Neural cell (in vitro differentiated cells): Measurements from ENCODE around the gene TRAPPC6A. TPM values are rescaled to one million over a fixed set of nuclear protein-coding genes. Genes with fewer than 3 reads are reported as not detected.
"Not testable (repeated sequence)": the region's sequence is repeated elsewhere in the genome, so short reads cannot be mapped to it uniquely, and the experiment has no call there.

Experiments
- H2AFZ ChIP-seq: fragments of 200-600, 300-800 bp; sonication (generic), shearing (Covaris generic); 2 replicates; pipeline ENCODE4 v1.6.0; 2014; ENCODE audit warnings: low read depth, mild to moderate bottlenecking, antibody characterized with exemption, low read length, moderate library complexity
- H3F3A ChIP-seq: fragments of 200-600 bp; shearing (Covaris generic); 2 replicates; pipeline ENCODE4 v1.6.1; 2016; ENCODE audit warnings: mild to moderate bottlenecking, moderate library complexity, mixed read lengths, antibody characterized with exemption, low read length; ENCODE audit not compliant: insufficient read depth, poor library complexity, severe bottlenecking
- H3K27ac ChIP-seq: fragments of 200-600, 300-800 bp; sonication (generic), shearing (Covaris generic); 2 replicates; pipeline ENCODE4 v1.5.1; 2014; ENCODE audit warnings: mild to moderate bottlenecking, low read length, moderate library complexity
- H3K27me3 ChIP-seq: fragments of 300-800, 200-600 bp; sonication (generic), shearing (Covaris generic); 2 replicates; pipeline ENCODE4 v1.6.0; 2014; ENCODE audit warnings: mild to moderate bottlenecking, low read depth, low read length, moderate library complexity; ENCODE audit not compliant: insufficient read depth
- H3K36me3 ChIP-seq: fragments of 300-800, 200-600 bp; sonication (generic), shearing (Covaris generic); 2 replicates; pipeline ENCODE4 v1.5.1; 2014; ENCODE audit warnings: mild to moderate bottlenecking, antibody characterized with exemption, low read length, moderate library complexity; ENCODE audit not compliant: insufficient read depth
- H3K4me2 ChIP-seq: fragments of 300-800, 200-600 bp; sonication (generic), shearing (Covaris generic); 2 replicates; pipeline ENCODE4 v1.6.0; 2014; ENCODE audit warnings: mild to moderate bottlenecking, low read length
- H3K4me3 ChIP-seq: fragments of 300-800, 200-600 bp; sonication (generic), shearing (Covaris generic); 2 replicates; pipeline ENCODE4 v1.5.1; 2014; ENCODE audit warnings: mild to moderate bottlenecking, low read length, moderate library complexity
- H3K79me2 ChIP-seq: fragments of 200-600 bp; shearing (Covaris generic); replicated peaks from 2 replicates; pipeline ENCODE4 v1.6.0; 2014; ENCODE audit warnings: mild to moderate bottlenecking, low read length, moderate library complexity; ENCODE audit not compliant: insufficient read depth
- H3K9ac ChIP-seq: fragments of 300-800, 200-600 bp; sonication (generic), shearing (Covaris generic); 2 replicates; pipeline ENCODE4 v1.6.1; 2016; ENCODE audit warnings: mild to moderate bottlenecking, low read length, mixed read lengths
- H3K9me2 ChIP-seq: fragments of 200-600 bp; shearing (Covaris generic); 2 replicates; pipeline ENCODE4 v1.6.1; 2016; ENCODE audit warnings: mild to moderate bottlenecking, low read length, mixed read lengths; ENCODE audit not compliant: insufficient read depth
- H3K9me3 ChIP-seq: fragments of 200-600, 300-800 bp; sonication (generic), shearing (Covaris generic); 2 replicates; pipeline ENCODE4 v1.6.1; 2016; ENCODE audit warnings: mild to moderate bottlenecking, mixed run types, low read length, moderate library complexity, mixed read lengths
- H4K20me1 ChIP-seq: fragments of 200-600 bp; shearing (Covaris generic); 2 replicates; pipeline ENCODE4 v1.6.1; 2016; ENCODE audit warnings: mild to moderate bottlenecking, mixed run types; ENCODE audit not compliant: insufficient read depth
- EP300 ChIP-seq: fragments of 450-650 bp; conservative IDR thresholded peaks from 2 replicates; pipeline ENCODE4 v1.6.1; 2014; ENCODE audit warnings: antibody characterized with exemption, mild to moderate bottlenecking, moderate library complexity; ENCODE audit not compliant: poor library complexity, severe bottlenecking
- EZH2 ChIP-seq: fragments of 200-600, 300-800 bp; shearing (Covaris generic), sonication (generic); IDR thresholded peaks from 2 replicates; pipeline ENCODE4 v1.6.1; 2014; ENCODE audit warnings: antibody characterized with exemption, low read length, borderline replicate concordance, mild to moderate bottlenecking; ENCODE audit not compliant: insufficient read depth, poor library complexity, severe bottlenecking
- MXI1 ChIP-seq: fragments of 450-650 bp; conservative IDR thresholded peaks from 2 replicates; pipeline ENCODE4 v1.6.1; 2014; ENCODE audit warnings: antibody characterized with exemption, mild to moderate bottlenecking; ENCODE audit not compliant: poor library complexity, severe bottlenecking
- POLR2AphosphoS5 ChIP-seq: IDR thresholded peaks from 2 replicates; pipeline ENCODE4 v1.6.1; 2012
- RAD21 ChIP-seq: fragments of 450-650 bp; conservative IDR thresholded peaks from 2 replicates; pipeline ENCODE4 v1.6.1; 2014; ENCODE audit warnings: antibody characterized with exemption, mild to moderate bottlenecking, moderate library complexity
- SMC3 ChIP-seq: fragments of 450-650 bp; conservative IDR thresholded peaks from 2 replicates; pipeline ENCODE4 v1.6.1; 2014; ENCODE audit warnings: antibody characterized with exemption, mild to moderate bottlenecking, moderate library complexity; ENCODE audit not compliant: poor library complexity
- TAF1 ChIP-seq: IDR thresholded peaks from 2 replicates; pipeline ENCODE4 v1.6.1; 2012; ENCODE audit warnings: low read depth
- polyA plus RNA-seq: library from polyadenylated mRNA; depleted of rRNA; stranded (reverse); fragments of >200 nt; gene quantifications from 2 replicates; pipeline ENCODE4 v1.2.3, GENCODE V29; 2014
- TF ChIP-seq, protein P1 (sequence below): fragments of 450-650 bp; IDR thresholded peaks from 2 replicates; pipeline ENCODE4 v1.5.1; 2014; ENCODE audit warnings: antibody characterized with exemption, mild to moderate bottlenecking, moderate library complexity; ENCODE audit not compliant: poor library complexity, severe bottlenecking
- TF ChIP-seq, protein P2 (sequence below): IDR thresholded peaks from 2 replicates; pipeline ENCODE4 v1.6.1; 2012; ENCODE audit warnings: borderline replicate concordance

The TRAPPC6A gene
- polyA plus RNA-seq, 1 donor from 2014 or later, result 48.5 TPM

DNA sequence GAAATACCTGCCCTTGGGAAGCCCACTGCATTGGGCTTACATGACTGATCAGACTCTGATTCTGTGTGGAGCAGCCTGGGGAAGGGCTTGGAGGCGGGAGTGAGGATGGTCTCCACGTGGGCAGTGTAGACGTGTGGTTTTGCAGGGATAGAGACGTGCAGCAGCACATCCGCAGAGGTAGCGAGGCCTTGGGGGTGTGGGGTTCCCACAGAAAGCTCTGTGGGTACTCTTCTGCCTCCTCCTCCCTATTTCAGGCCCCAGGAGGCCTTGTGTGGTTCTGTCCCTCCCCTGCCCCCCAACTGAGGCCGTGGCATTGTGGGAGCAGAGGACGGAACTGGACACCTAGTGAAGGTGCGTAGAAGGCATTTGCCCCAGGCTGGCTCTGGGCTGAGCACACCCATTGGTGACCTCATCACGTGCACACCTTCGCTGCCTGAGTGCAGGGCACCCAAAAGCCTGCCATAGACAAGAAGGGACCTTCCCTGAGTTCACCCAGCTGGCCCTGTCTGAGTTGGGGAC is 56.2 kb downstream of the TRAPPC6A start:
- Histone ChIP-seq H3K36me3 (no peaks in the 10 kb centered on the region), H3K27me3 (no peaks in the 10 kb centered on the region), H3K9me3 (no peaks in the 10 kb centered on the region), H3K4me2 (no peak overlapping the region), H3K4me3 (no peak overlapping the region), H3F3A (no peaks in the 10 kb centered on the region), H4K20me1 (no peaks in the 10 kb centered on the region), H3K79me2 (peaks cover 24% of the 10 kb centered on the region), H2AFZ (no peak overlapping the region), H3K9ac (no peak overlapping the region), H3K27ac (no peak overlapping the region), H3K9me2 (no peaks in the 10 kb centered on the region)
- TF ChIP-seq EP300, result no peak
- TF ChIP-seq RAD21, result no peak
- TF ChIP-seq POLR2AphosphoS5, result no peak
- TF ChIP-seq, protein P1, sequence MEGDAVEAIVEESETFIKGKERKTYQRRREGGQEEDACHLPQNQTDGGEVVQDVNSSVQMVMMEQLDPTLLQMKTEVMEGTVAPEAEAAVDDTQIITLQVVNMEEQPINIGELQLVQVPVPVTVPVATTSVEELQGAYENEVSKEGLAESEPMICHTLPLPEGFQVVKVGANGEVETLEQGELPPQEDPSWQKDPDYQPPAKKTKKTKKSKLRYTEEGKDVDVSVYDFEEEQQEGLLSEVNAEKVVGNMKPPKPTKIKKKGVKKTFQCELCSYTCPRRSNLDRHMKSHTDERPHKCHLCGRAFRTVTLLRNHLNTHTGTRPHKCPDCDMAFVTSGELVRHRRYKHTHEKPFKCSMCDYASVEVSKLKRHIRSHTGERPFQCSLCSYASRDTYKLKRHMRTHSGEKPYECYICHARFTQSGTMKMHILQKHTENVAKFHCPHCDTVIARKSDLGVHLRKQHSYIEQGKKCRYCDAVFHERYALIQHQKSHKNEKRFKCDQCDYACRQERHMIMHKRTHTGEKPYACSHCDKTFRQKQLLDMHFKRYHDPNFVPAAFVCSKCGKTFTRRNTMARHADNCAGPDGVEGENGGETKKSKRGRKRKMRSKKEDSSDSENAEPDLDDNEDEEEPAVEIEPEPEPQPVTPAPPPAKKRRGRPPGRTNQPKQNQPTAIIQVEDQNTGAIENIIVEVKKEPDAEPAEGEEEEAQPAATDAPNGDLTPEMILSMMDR, result no peak
- TF ChIP-seq, protein P2, sequence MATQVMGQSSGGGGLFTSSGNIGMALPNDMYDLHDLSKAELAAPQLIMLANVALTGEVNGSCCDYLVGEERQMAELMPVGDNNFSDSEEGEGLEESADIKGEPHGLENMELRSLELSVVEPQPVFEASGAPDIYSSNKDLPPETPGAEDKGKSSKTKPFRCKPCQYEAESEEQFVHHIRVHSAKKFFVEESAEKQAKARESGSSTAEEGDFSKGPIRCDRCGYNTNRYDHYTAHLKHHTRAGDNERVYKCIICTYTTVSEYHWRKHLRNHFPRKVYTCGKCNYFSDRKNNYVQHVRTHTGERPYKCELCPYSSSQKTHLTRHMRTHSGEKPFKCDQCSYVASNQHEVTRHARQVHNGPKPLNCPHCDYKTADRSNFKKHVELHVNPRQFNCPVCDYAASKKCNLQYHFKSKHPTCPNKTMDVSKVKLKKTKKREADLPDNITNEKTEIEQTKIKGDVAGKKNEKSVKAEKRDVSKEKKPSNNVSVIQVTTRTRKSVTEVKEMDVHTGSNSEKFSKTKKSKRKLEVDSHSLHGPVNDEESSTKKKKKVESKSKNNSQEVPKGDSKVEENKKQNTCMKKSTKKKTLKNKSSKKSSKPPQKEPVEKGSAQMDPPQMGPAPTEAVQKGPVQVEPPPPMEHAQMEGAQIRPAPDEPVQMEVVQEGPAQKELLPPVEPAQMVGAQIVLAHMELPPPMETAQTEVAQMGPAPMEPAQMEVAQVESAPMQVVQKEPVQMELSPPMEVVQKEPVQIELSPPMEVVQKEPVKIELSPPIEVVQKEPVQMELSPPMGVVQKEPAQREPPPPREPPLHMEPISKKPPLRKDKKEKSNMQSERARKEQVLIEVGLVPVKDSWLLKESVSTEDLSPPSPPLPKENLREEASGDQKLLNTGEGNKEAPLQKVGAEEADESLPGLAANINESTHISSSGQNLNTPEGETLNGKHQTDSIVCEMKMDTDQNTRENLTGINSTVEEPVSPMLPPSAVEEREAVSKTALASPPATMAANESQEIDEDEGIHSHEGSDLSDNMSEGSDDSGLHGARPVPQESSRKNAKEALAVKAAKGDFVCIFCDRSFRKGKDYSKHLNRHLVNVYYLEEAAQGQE, result no peak
- TF ChIP-seq EZH2, result no peak
- no peak for TF ChIP-seq TAF1
- no peak for TF ChIP-seq MXI1
- no peak for TF ChIP-seq SMC3

- Histone ChIP-seq H3K27ac (no peak overlapping the region), H3K36me3 (no peaks in the 10 kb centered on the region), H3F3A (no peaks in the 10 kb centered on the region), H3K27me3 (no peaks in the 10 kb centered on the region), H3K79me2 (peaks cover 19% of the 10 kb centered on the region), H3K9me2 (no peaks in the 10 kb centered on the region), H2AFZ (no peak overlapping the region), H3K9me3 (no peaks in the 10 kb centered on the region), H3K4me3 (no peak overlapping the region), H3K9ac (no peak overlapping the region), H3K4me2 (no peak overlapping the region), H4K20me1 (no peaks in the 10 kb centered on the region)
- TF ChIP-seq, protein P2, result no peak
- TF ChIP-seq EP300 (no peak), SMC3 (no peak), EZH2 (no peak), MXI1 (no peak), TAF1 (no peak), RAD21 (no peak), POLR2AphosphoS5 (no peak)
- TF ChIP-seq, protein P1, result no peak
Measured at GRCh38 chr19:45119582-45119981, 58.5 kb downstream of the TRAPPC6A start.

- not testable (repeated sequence) for H3K9me2 ChIP-seq, H3K4me2 ChIP-seq, H2AFZ ChIP-seq, H3K27me3 ChIP-seq, H3K9ac ChIP-seq, H3K4me3 ChIP-seq, H3K36me3 ChIP-seq, H4K20me1 ChIP-seq, H3K9me3 ChIP-seq, H3F3A ChIP-seq, H3K27ac ChIP-seq
- peaks cover 27% of the 10 kb centered on the region for H3K79me2 ChIP-seq
Measured at GRCh38 chr19:45118591-45119355, 59.3 kb downstream of the TRAPPC6A start.
